Mammary epithelial cell (primary cell): ENCODE results near the gene RTF2.

Experiments
- EZH2 ChIP-seq: IDR thresholded peaks from 2 replicates; pipeline ENCODE4 v1.6.1; 2012; ENCODE audit warnings: low read length, inconsistent platforms, borderline replicate concordance
- TF ChIP-seq, protein P1 (sequence below), 2 donors: IDR thresholded peaks in 1 of 2; conservative IDR thresholded peaks in 1 of 2; 2 replicates each; pipeline ENCODE4 v1.5.1; 2011 to 2012; ENCODE audit warnings: inconsistent platforms in 2 of 2, low read length in 2 of 2, mild to moderate bottlenecking in 2 of 2, control low read depth in 1 of 2, low read depth in 1 of 2; ENCODE audit not compliant: insufficient read depth in 1 of 2; ENCODE audit errors: extremely low read depth in 1 of 2

- TF ChIP-seq, protein P1, sequence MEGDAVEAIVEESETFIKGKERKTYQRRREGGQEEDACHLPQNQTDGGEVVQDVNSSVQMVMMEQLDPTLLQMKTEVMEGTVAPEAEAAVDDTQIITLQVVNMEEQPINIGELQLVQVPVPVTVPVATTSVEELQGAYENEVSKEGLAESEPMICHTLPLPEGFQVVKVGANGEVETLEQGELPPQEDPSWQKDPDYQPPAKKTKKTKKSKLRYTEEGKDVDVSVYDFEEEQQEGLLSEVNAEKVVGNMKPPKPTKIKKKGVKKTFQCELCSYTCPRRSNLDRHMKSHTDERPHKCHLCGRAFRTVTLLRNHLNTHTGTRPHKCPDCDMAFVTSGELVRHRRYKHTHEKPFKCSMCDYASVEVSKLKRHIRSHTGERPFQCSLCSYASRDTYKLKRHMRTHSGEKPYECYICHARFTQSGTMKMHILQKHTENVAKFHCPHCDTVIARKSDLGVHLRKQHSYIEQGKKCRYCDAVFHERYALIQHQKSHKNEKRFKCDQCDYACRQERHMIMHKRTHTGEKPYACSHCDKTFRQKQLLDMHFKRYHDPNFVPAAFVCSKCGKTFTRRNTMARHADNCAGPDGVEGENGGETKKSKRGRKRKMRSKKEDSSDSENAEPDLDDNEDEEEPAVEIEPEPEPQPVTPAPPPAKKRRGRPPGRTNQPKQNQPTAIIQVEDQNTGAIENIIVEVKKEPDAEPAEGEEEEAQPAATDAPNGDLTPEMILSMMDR (conservative IDR thresholded peaks at IDR 0.05 in 1 of 2, IDR thresholded peaks at IDR 0.05 in 1 of 2; ENCODE audit: extremely low read depth in 1 of 2, insufficient read depth in 1 of 2, low read depth in 1 of 2, low read length in 2 of 2), result no peak
- TF ChIP-seq EZH2, result no peak
Measured at GRCh38 chr20:56468316-56469076, at the start of gene RTF2.
